Panc1 (cell line): ENCODE data around the gene PRKCB. TPM values are rescaled to one million over a fixed set of nuclear protein-coding genes. Genes with fewer than 3 reads are reported as not detected.

Source experiments
- ATAC-seq: fragments of 200-7000 bp; cut with Tn5 transposase; 2 replicates; pipeline ENCODE4 v1.9.1; 2020; ENCODE audit warnings: mild to moderate bottlenecking, moderate library complexity
- BruUV-seq: library from RNA; stranded (reverse); fragments of 400-500 nt; replicated peaks from 2 replicates; lab custom pipeline; 2021; lab: Mats Ljungman, UMichigan
- CTCF ChIA-PET: fragments of 300-600 bp; sonication (Branson Sonifier 250); formaldehyde crosslinking; loops from one replicate; lab custom pipeline; 2022; ENCODE audit warnings: antibody characterized with exemption; lab: Charles Lee
- POLR2A ChIA-PET: fragments of 300-600 bp; sonication (Branson Sonifier 250); formaldehyde crosslinking; loops from one replicate; lab custom pipeline; 2022; ENCODE audit warnings: antibody characterized with exemption; lab: Charles Lee
- DNase-seq: peaks from one replicate; pipeline ENCODE4 v3.0.0-alpha.2; 2010; ENCODE audit warnings: low read depth, low spot score
- H3K27ac ChIP-seq: 2 replicates; pipeline ENCODE4 v1.5.1; 2011; ENCODE audit warnings: mild to moderate bottlenecking, low read length, inconsistent platforms
- H3K27me3 ChIP-seq: fragments of 200-500 bp; sonication (Bioruptor generic); 2 replicates; pipeline ENCODE4 v1.6.0; 2014; ENCODE audit warnings: low read length, inconsistent platforms; ENCODE audit not compliant: control insufficient read depth, insufficient read depth
- H3K36me3 ChIP-seq: fragments of 200-500 bp; sonication (Bioruptor generic); 2 replicates; pipeline ENCODE4 v1.5.1; 2014; ENCODE audit warnings: inconsistent platforms, mild to moderate bottlenecking, low read length, moderate library complexity; ENCODE audit not compliant: control insufficient read depth, insufficient read depth
- H3K4me1 ChIP-seq: 2 replicates; pipeline ENCODE4 v1.5.1; 2011; ENCODE audit warnings: inconsistent platforms, mild to moderate bottlenecking, low read length, moderate library complexity; ENCODE audit not compliant: control insufficient read depth, insufficient read depth
- H3K4me3 ChIP-seq, 2 experiments: 2 replicates each; pipeline ENCODE4 v1.5.1; 2011 to 2012; ENCODE audit warnings: low read depth in 2 of 2, low read length in 2 of 2, mild to moderate bottlenecking in 2 of 2, inconsistent platforms in 1 of 2, moderate library complexity in 1 of 2
- H3K9me3 ChIP-seq: fragments of 200-500 bp; sonication (Bioruptor generic); 2 replicates; pipeline ENCODE4 v1.5.1; 2014; ENCODE audit warnings: low read depth, mild to moderate bottlenecking, inconsistent platforms, low read length, moderate library complexity; ENCODE audit not compliant: control insufficient read depth, insufficient read depth
- POLR2AphosphoS5 ChIP-seq: IDR thresholded peaks from 2 replicates; pipeline ENCODE4 v1.6.1; 2012; ENCODE audit warnings: mild to moderate bottlenecking, low read depth, low read length, moderate library complexity
- SIN3A ChIP-seq: IDR thresholded peaks from 2 replicates; pipeline ENCODE4 v1.6.1; 2012; ENCODE audit warnings: low read depth, mild to moderate bottlenecking, low read length, moderate library complexity, borderline replicate concordance; ENCODE audit not compliant: insufficient read depth
- TCF7L2 ChIP-seq: IDR thresholded peaks from 2 replicates; pipeline ENCODE4 v1.6.1; 2011; ENCODE audit warnings: mild to moderate bottlenecking, low read depth, low read length, inconsistent platforms
- in situ Hi-C: cut with HindIII; loops from 2 replicates; pipeline ENCODE4 v1.10.0; 2016; ENCODE audit warnings: low sequenced_read_pairs, low pct_unique_long_range_greater_than_20kb
- intact Hi-C: fragments of 100-400 bp; cut with micrococcal nuclease; formaldehyde crosslinking; loops from one replicate; pipeline ENCODE4 v1.10.0; 2022; ENCODE audit not compliant: unreplicated experiment
- total RNA-seq: library from RNA; stranded (reverse); gene quantifications from one replicate; pipeline ENCODE4 v1.2.1, GENCODE V29; 2021; ENCODE audit not compliant: unreplicated experiment
- TF ChIP-seq, protein P1 (sequence below), 2 experiments: IDR thresholded peaks; 2 replicates each; pipeline ENCODE4 v1.6.1; 2011 to 2012; ENCODE audit warnings: low read depth in 2 of 2, control low read depth in 1 of 2, low read length in 1 of 2, mild to moderate bottlenecking in 1 of 2, moderate library complexity in 1 of 2; ENCODE audit not compliant: insufficient read depth in 1 of 2
- TF ChIP-seq, protein P2 (sequence below): fragments of 450-650 bp; IDR thresholded peaks from 2 replicates; pipeline ENCODE4 v1.5.1; 2017; ENCODE audit warnings: mild to moderate bottlenecking

Gene PRKCB
- total RNA-seq, 1 experiment from 2014 or later, result 0.41 TPM

DNA sequence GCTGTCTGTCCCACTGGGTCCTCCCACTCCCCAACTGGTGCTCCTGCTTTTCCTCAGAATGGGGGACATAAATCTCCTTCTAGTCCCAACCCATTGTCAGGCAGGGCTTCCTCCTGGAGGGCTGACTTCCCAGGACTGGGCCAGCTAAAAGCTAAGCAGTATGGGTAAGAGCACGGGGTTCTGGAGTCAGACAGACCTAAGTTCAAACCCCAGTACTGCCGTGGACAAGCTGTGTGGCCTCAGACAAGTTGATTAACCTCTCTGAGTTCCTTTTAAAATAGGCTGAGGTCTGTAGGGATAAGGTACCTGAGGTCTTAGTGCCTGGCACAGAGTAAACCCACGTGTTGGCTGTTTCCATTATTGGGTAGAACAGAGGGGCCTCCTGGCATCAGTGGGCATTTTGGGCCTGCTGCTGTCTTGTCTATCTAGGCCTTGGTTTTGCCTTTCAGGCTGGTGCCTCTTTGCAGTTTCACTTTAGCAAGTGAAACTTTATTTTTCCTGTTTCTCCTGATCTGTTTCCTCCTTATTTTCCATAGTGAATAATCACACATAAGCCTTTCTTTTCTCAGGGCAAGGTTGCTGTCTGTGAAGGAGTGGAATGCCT is 114.6 kb downstream of the PRKCB start:
- no peaks in the 10 kb centered on the region for H3K4me1 ChIP-seq
- in situ Hi-C loops, result no loop called here
- no peaks in the 10 kb centered on the region for H3K36me3 ChIP-seq
- H3K4me3 ChIP-seq, result no peak overlapping the region
- ChIA-PET CTCF (no interaction called here), POLR2A (no interaction called here)
- TF ChIP-seq, protein P1, sequence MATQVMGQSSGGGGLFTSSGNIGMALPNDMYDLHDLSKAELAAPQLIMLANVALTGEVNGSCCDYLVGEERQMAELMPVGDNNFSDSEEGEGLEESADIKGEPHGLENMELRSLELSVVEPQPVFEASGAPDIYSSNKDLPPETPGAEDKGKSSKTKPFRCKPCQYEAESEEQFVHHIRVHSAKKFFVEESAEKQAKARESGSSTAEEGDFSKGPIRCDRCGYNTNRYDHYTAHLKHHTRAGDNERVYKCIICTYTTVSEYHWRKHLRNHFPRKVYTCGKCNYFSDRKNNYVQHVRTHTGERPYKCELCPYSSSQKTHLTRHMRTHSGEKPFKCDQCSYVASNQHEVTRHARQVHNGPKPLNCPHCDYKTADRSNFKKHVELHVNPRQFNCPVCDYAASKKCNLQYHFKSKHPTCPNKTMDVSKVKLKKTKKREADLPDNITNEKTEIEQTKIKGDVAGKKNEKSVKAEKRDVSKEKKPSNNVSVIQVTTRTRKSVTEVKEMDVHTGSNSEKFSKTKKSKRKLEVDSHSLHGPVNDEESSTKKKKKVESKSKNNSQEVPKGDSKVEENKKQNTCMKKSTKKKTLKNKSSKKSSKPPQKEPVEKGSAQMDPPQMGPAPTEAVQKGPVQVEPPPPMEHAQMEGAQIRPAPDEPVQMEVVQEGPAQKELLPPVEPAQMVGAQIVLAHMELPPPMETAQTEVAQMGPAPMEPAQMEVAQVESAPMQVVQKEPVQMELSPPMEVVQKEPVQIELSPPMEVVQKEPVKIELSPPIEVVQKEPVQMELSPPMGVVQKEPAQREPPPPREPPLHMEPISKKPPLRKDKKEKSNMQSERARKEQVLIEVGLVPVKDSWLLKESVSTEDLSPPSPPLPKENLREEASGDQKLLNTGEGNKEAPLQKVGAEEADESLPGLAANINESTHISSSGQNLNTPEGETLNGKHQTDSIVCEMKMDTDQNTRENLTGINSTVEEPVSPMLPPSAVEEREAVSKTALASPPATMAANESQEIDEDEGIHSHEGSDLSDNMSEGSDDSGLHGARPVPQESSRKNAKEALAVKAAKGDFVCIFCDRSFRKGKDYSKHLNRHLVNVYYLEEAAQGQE (IDR thresholded peaks at IDR 0.05; ENCODE audit: insufficient read depth in 1 of 2, low read depth in 2 of 2, low read length in 1 of 2), result no peak
- TF ChIP-seq POLR2AphosphoS5 (no peak), SIN3A (no peak)
- DNase-seq (no peak), ATAC-seq (no peak)
- no peak overlapping the region for H3K27ac ChIP-seq
- BruUV-seq, result no TSS peak
- no peaks in the 10 kb centered on the region for H3K27me3 ChIP-seq
- intact Hi-C loops, result no loop called here
- no peaks in the 10 kb centered on the region for H3K9me3 ChIP-seq

DNA sequence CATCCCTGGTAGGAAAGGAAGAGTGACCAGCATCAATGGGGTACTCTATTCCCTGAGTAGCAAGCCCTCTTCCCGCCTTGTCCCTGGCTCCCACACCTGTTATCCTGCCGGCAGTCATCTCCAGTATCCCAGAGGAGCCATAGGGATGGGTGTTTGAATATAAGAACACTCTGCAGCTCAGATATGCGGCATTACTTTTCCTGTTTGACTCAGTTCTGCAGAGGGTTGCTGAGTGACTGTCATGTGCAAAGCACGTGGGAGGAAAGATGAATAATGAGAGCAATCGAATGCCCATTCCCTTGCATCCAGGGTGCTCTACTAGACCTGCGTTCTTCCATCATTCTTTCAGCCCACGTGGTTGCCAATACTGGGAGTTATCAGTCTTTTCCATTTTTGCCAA is 115.1 kb downstream of the PRKCB start:
- DNase-seq (no peak), ATAC-seq (no peak)
- H3K36me3 ChIP-seq, result no peaks in the 10 kb centered on the region
- no peak for TF ChIP-seq TCF7L2
- TF ChIP-seq SIN3A, result no peak
- TF ChIP-seq, protein P2, sequence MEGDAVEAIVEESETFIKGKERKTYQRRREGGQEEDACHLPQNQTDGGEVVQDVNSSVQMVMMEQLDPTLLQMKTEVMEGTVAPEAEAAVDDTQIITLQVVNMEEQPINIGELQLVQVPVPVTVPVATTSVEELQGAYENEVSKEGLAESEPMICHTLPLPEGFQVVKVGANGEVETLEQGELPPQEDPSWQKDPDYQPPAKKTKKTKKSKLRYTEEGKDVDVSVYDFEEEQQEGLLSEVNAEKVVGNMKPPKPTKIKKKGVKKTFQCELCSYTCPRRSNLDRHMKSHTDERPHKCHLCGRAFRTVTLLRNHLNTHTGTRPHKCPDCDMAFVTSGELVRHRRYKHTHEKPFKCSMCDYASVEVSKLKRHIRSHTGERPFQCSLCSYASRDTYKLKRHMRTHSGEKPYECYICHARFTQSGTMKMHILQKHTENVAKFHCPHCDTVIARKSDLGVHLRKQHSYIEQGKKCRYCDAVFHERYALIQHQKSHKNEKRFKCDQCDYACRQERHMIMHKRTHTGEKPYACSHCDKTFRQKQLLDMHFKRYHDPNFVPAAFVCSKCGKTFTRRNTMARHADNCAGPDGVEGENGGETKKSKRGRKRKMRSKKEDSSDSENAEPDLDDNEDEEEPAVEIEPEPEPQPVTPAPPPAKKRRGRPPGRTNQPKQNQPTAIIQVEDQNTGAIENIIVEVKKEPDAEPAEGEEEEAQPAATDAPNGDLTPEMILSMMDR, result no peak
- TF ChIP-seq, protein P1 (IDR thresholded peaks at IDR 0.05; ENCODE audit: insufficient read depth in 1 of 2, low read depth in 2 of 2, low read length in 1 of 2), result no peak
- TF ChIP-seq POLR2AphosphoS5, result no peak
- H3K4me3 ChIP-seq, result no peak overlapping the region
- BruUV-seq, result no TSS peak
- in situ Hi-C loops (no loop called here), intact Hi-C loops (no loop called here)
- H3K27me3 ChIP-seq, result no peaks in the 10 kb centered on the region
- ChIA-PET CTCF (no interaction called here), POLR2A (no interaction called here)
- no peaks in the 10 kb centered on the region for H3K9me3 ChIP-seq
- H3K27ac ChIP-seq, result no peak overlapping the region
- H3K4me1 ChIP-seq, result no peaks in the 10 kb centered on the region
